ENCODE results near the gene PHF11. TPM values are rescaled to one million over a fixed set of nuclear protein-coding genes. Genes with fewer than 3 reads are reported as not detected.
A peak's percentile ranks its signal among the peaks of the same experiment; 100 is the strongest.

Gene PHF11
- total RNA-seq, 1 experiment from 2014 or later, result 75.2 TPM

- Histone ChIP-seq H3K79me2 (ENCODE audit: low read length) (peaks cover 21% of the 10 kb centered on the region; the same call in 1 of the 2 replicates), H3K4me2 (ENCODE audit: low read depth, low read length, poor library complexity, severe bottlenecking) (no peak overlapping the region), H3K4me3 (ENCODE audit: low read length) (no peak overlapping the region), H3K4me1 (ENCODE audit: low read length) (peaks cover under 1% of the 10 kb centered on the region; the same call in 1 of the 2 replicates), H3K36me3 (ENCODE audit: insufficient read depth, low read length) (peaks cover 18% of the 10 kb centered on the region), H3K9me2 (replicated peaks; ENCODE audit: insufficient read depth, low read length) (no peaks in the 10 kb centered on the region), H3K9ac (ENCODE audit: low read length) (no peak overlapping the region), H3K27me3 (ENCODE audit: low read length) (no peaks in the 10 kb centered on the region), H3K27ac (ENCODE audit: low read length) (no peak overlapping the region), H2AFZ (ENCODE audit: low read length) (no peak overlapping the region), H3K9me3 (ENCODE audit: low read length) (no peaks in the 10 kb centered on the region), H4K20me1 (ENCODE audit: insufficient read depth, low read depth, low read length) (no peaks in the 10 kb centered on the region)
- DNase-seq, result no peak
Measured at GRCh38 chr13:49502954-49503353, 7.2 kb downstream of the PHF11 start.

GRCh38 chr13:49503951-49504350 lies 8.2 kb downstream of the PHF11 start:
- Histone ChIP-seq H4K20me1 (ENCODE audit: insufficient read depth, low read depth, low read length) (no peaks in the 10 kb centered on the region), H3K27me3 (ENCODE audit: low read length) (no peaks in the 10 kb centered on the region), H3K4me3 (ENCODE audit: low read length) (no peak overlapping the region), H3K9ac (ENCODE audit: low read length) (no peak overlapping the region), H3K27ac (ENCODE audit: low read length) (no peak overlapping the region), H3K9me3 (ENCODE audit: low read length) (no peaks in the 10 kb centered on the region), H3K79me2 (ENCODE audit: low read length) (peaks cover 25% of the 10 kb centered on the region; the same call in 1 of the 2 replicates), H3K9me2 (replicated peaks; ENCODE audit: insufficient read depth, low read length) (no peaks in the 10 kb centered on the region), H3K4me2 (ENCODE audit: low read depth, low read length, poor library complexity, severe bottlenecking) (no peak overlapping the region), H3K36me3 (ENCODE audit: insufficient read depth, low read length) (peaks cover 16% of the 10 kb centered on the region), H3K4me1 (ENCODE audit: low read length) (no peaks in the 10 kb centered on the region), H2AFZ (ENCODE audit: low read length) (no peak overlapping the region)
- DNase-seq, result no peak

- H3K9ac ChIP-seq (ENCODE audit: low read length), result no peak overlapping the region
- peaks cover 21% of the 10 kb centered on the region for H3K36me3 ChIP-seq (ENCODE audit: insufficient read depth, low read length)
- H3K4me2 ChIP-seq (ENCODE audit: low read depth, low read length, poor library complexity, severe bottlenecking), result no peak overlapping the region
- no peak overlapping the region for H3K4me3 ChIP-seq (ENCODE audit: low read length)
- no peak overlapping the region for H2AFZ ChIP-seq (ENCODE audit: low read length)
- H4K20me1 ChIP-seq (ENCODE audit: insufficient read depth, low read depth, low read length), result no peaks in the 10 kb centered on the region
- H3K27ac ChIP-seq (ENCODE audit: low read length), result no peak overlapping the region
- H3K4me1 ChIP-seq (ENCODE audit: low read length), result no peaks in the 10 kb centered on the region; the same call in 1 of the 2 replicates
- DNase-seq, result no peak
- no peaks in the 10 kb centered on the region for H3K27me3 ChIP-seq (ENCODE audit: low read length)
- peaks cover 16% of the 10 kb centered on the region; the same call in 1 of the 2 replicates for H3K79me2 ChIP-seq (ENCODE audit: low read length)
- no peaks in the 10 kb centered on the region for H3K9me2 ChIP-seq (replicated peaks; ENCODE audit: insufficient read depth, low read length)
- no peaks in the 10 kb centered on the region for H3K9me3 ChIP-seq (ENCODE audit: low read length)
Measured at GRCh38 chr13:49512578-49512977, 16.8 kb downstream of the PHF11 start.

GRCh38 chr13:49516467-49516866 lies 20.7 kb downstream of the PHF11 start:
- Histone ChIP-seq H3K9me2 (replicated peaks; ENCODE audit: insufficient read depth, low read length) (no peaks in the 10 kb centered on the region), H3K9me3 (ENCODE audit: low read length) (no peaks in the 10 kb centered on the region), H4K20me1 (ENCODE audit: insufficient read depth, low read depth, low read length) (no peaks in the 10 kb centered on the region), H3K79me2 (ENCODE audit: low read length) (peaks cover 6% of the 10 kb centered on the region; the same call in 1 of the 2 replicates), H3K4me2 (ENCODE audit: low read depth, low read length, poor library complexity, severe bottlenecking) (no peak overlapping the region), H3K4me1 (ENCODE audit: low read length) (peaks cover under 1% of the 10 kb centered on the region; the same call in 1 of the 2 replicates), H3K27me3 (ENCODE audit: low read length) (no peaks in the 10 kb centered on the region), H2AFZ (ENCODE audit: low read length) (no peak overlapping the region), H3K36me3 (ENCODE audit: insufficient read depth, low read length) (peaks cover 28% of the 10 kb centered on the region), H3K27ac (ENCODE audit: low read length) (no peak overlapping the region), H3K4me3 (ENCODE audit: low read length) (no peak overlapping the region), H3K9ac (ENCODE audit: low read length) (no peak overlapping the region)
- DNase-seq, result no peak

- peaks cover 10% of the 10 kb centered on the region for H3K4me1 ChIP-seq (ENCODE audit: low read length)
- 0 out of 2 replicates have a peak, but pooled peaks cover 6% of the 10 kb centered on the region for H3K79me2 ChIP-seq (ENCODE audit: low read length)
- H3K36me3 ChIP-seq (ENCODE audit: insufficient read depth, low read length), result peaks cover 36% of the 10 kb centered on the region
- no peaks in the 10 kb centered on the region for H3K9me3 ChIP-seq (ENCODE audit: low read length)
- DNase-seq, result no peak
- no peak overlapping the region for H3K9ac ChIP-seq (ENCODE audit: low read length)
- no peaks in the 10 kb centered on the region for H3K9me2 ChIP-seq (replicated peaks; ENCODE audit: insufficient read depth, low read length)
- no peak overlapping the region for H2AFZ ChIP-seq (ENCODE audit: low read length)
- H3K4me3 ChIP-seq (ENCODE audit: low read length), result no peak overlapping the region
- H3K4me2 ChIP-seq (ENCODE audit: low read depth, low read length, poor library complexity, severe bottlenecking), result no peak overlapping the region
- H3K27ac ChIP-seq (ENCODE audit: low read length), result no peak overlapping the region; the same call in 1 of the 2 replicates
- no peaks in the 10 kb centered on the region for H3K27me3 ChIP-seq (ENCODE audit: low read length)
- no peaks in the 10 kb centered on the region for H4K20me1 ChIP-seq (ENCODE audit: insufficient read depth, low read depth, low read length)
Measured at GRCh38 chr13:49517461-49517860, 21.7 kb downstream of the PHF11 start.

- Histone ChIP-seq H3K27ac (ENCODE audit: low read length) (no peak overlapping the region), H3K79me2 (ENCODE audit: low read length) (0 out of 2 replicates have a peak, but pooled peaks cover 6% of the 10 kb centered on the region), H3K4me1 (ENCODE audit: low read length) (peaks cover 10% of the 10 kb centered on the region), H4K20me1 (ENCODE audit: insufficient read depth, low read depth, low read length) (no peaks in the 10 kb centered on the region), H3K9me2 (replicated peaks; ENCODE audit: insufficient read depth, low read length) (no peaks in the 10 kb centered on the region), H3K9me3 (ENCODE audit: low read length) (no peaks in the 10 kb centered on the region), H2AFZ (ENCODE audit: low read length) (no peak overlapping the region), H3K36me3 (ENCODE audit: insufficient read depth, low read length) (peaks cover 29% of the 10 kb centered on the region; the same call in 1 of the 2 replicates), H3K27me3 (ENCODE audit: low read length) (no peaks in the 10 kb centered on the region), H3K9ac (ENCODE audit: low read length) (no peak overlapping the region), H3K4me2 (ENCODE audit: low read depth, low read length, poor library complexity, severe bottlenecking) (no peak overlapping the region), H3K4me3 (ENCODE audit: low read length) (no peak overlapping the region)
- no peak for DNase-seq
Measured at GRCh38 chr13:49521224-49521623, 25.5 kb downstream of the PHF11 start.

GRCh38 chr13:49524740-49525501 lies 29.2 kb downstream of the PHF11 start:
- no peak for DNase-seq
- no peak overlapping the region for H3K4me2 ChIP-seq (ENCODE audit: low read depth, low read length, poor library complexity, severe bottlenecking)
- H2AFZ ChIP-seq (ENCODE audit: low read length), result no peak overlapping the region
- no peak overlapping the region for H3K9ac ChIP-seq (ENCODE audit: low read length)
- no peaks in the 10 kb centered on the region for H4K20me1 ChIP-seq (ENCODE audit: insufficient read depth, low read depth, low read length)
- no peaks in the 10 kb centered on the region for H3K9me2 ChIP-seq (replicated peaks; ENCODE audit: insufficient read depth, low read length)
- H3K36me3 ChIP-seq (ENCODE audit: insufficient read depth, low read length), result peaks cover 23% of the 10 kb centered on the region; the same call in 1 of the 2 replicates
- no peaks in the 10 kb centered on the region for H3K27me3 ChIP-seq (ENCODE audit: low read length)
- peaks cover 28% of the 10 kb centered on the region for H3K4me1 ChIP-seq (ENCODE audit: low read length)
- H3K79me2 ChIP-seq (ENCODE audit: low read length), result 0 out of 2 replicates have a peak, but pooled peaks cover 4% of the 10 kb centered on the region
- H3K9me3 ChIP-seq (ENCODE audit: low read length), result no peaks in the 10 kb centered on the region
- no peak overlapping the region for H3K27ac ChIP-seq (ENCODE audit: low read length)
- no peak overlapping the region for H3K4me3 ChIP-seq (ENCODE audit: low read length)

- Histone ChIP-seq H3K9me2 (replicated peaks; ENCODE audit: insufficient read depth, low read length) (no peaks in the 10 kb centered on the region), H3K9ac (ENCODE audit: low read length) (no peak overlapping the region), H2AFZ (ENCODE audit: low read length) (no peak overlapping the region), H3K4me3 (ENCODE audit: low read length) (no peak overlapping the region), H3K27ac (ENCODE audit: low read length) (peak overlapping the region; percentile 70), H3K36me3 (ENCODE audit: insufficient read depth, low read length) (peaks cover 16% of the 10 kb centered on the region; the same call in 1 of the 2 replicates), H4K20me1 (ENCODE audit: insufficient read depth, low read depth, low read length) (no peaks in the 10 kb centered on the region), H3K27me3 (ENCODE audit: low read length) (no peaks in the 10 kb centered on the region), H3K4me2 (ENCODE audit: low read depth, low read length, poor library complexity, severe bottlenecking) (no peak overlapping the region), H3K79me2 (ENCODE audit: low read length) (0 out of 2 replicates have a peak, but pooled peaks cover 2% of the 10 kb centered on the region), H3K4me1 (ENCODE audit: low read length) (peaks cover 34% of the 10 kb centered on the region), H3K9me3 (ENCODE audit: low read length) (no peaks in the 10 kb centered on the region)
- no peak for DNase-seq
Measured at GRCh38 chr13:49527123-49527522, 31.4 kb downstream of the PHF11 start.
